ENCODE measurements around the gene ZNF540.
"Not testable (repeated sequence)": the region's sequence is repeated elsewhere in the genome, so short reads cannot be mapped to it uniquely, and the experiment has no call there.

Gene ZNF540

GRCh38 chr19:37594304-37594981 lies at the start of gene ZNF540, which contains the start of gene ZNF571:
ZNF540 (plus strand) TSS chr19:37594876; CDS start chr19:37598448, 3,572 bp downstream.
ZNF571 (minus strand) TSS chr19:37594792; CDS start chr19:37586676, 8,116 bp downstream.
- peak; percentile 100 for DNase-seq

DNA sequence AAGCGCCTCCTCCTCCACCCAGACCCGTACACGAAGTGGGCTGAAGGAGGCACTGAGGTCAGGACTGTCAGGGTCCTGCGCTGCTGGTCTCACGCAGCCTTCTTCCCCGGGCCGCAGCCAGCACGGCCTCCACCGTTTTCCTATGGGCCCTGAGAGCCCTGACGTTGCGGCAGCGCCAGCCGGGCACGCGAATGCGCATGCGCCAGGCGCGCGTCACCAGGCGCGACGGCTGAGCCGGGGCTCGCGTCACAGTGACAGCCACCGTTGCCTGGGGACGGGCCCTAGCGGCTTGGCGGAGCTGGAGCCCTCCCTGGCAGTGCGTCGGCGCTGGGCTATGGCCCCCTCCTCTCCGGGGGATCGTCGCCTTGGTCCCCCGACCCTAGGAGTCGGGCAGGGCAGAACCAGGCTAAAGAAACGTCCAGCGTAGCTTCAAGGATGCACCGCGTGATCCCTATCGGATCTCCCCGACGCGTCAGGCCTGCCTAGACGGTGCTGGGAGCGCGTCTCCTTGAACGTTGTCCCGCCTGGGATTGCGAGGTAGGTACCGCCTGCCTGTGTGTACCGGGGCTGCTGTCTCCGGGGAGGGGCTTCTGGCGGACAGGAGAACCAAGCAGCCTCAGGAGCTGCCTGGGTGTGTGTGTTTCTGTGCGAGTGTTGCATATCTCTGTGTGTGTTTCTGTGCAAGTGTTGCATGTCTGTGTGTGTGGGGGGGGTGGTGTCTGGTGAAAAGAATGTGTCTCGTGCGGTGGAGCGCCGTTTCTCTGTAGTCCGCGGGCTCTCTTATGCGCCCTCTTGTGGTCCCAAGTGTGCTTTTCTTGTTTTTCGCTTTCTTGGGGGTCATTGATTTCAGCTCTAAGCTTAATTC lies 43.3 kb upstream of the ZNF540 start:
- DNase-seq, result peak; percentile 29

GRCh38 chr19:37563518-37563917 lies 31.2 kb upstream of the ZNF540 start:
- DNase-seq, result no peak

DNA sequence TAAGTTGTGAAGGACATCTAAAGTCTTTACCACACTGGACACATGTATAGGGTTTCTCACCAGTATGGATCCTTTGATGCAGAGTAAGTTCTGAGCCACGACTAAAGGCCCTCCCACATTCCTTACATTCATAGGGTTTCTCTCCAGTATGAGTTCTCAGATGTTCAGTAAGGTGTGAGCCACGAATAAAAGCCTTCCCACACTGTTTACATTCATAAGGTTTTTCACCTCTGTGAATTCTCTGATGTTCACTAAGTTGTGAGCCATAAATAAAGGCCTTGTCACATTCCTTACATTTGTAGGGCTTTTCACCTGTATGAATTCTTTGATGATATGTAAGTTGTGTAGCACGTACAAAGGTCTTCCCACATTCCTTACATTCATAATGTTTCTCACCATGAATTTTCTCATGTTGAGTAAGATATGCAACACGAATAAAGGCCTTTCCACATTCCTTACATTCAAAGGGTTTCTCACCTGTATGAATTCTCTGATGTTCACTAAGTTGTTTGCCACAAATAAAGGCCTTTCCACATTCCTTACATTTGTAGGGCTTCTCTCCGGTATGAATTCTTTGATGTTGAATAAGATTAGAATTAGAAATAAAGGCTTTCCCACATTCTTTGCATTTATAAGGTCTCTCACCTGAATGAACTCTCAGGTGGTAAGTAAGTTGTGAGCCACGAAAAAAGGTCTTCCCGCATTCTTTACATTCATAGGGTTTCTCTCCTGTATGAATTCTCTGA lies 29.9 kb upstream of the ZNF540 start:
- DNase-seq, result no peak

DNA sequence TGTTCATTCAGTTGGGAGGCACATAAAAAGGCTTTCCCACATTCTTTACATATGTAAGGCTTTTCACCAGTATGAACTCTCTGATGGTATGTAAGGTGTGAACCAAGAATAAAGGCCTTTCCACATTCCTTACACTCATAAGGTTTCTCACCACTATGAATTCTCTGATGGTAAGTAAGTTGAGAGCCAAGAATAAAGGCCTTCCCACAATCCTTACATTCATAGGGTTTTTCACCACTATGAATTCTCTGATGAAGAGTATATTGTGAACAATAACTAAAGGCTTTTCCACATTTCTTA lies 29.4 kb upstream of the ZNF540 start:
- no peak for DNase-seq

DNA sequence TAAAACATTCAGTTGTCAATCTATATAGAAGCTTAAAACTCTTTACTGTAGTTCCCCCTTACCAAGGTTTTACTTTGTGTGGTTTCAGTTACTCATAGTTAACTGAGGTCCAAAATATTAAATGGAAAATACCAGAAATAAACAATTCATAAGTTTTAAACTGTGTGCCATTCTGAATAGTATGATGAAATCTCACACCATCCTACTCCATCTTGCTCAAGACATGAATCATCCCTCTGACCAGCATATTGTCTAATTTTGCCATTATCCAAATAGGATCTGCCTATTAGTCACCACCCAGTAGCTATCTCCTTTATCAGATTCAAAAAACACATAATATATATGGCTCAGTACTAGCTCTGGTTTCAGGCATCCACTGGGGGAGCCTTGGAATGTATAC lies 22.5 kb upstream of the ZNF540 start:
- no peak for DNase-seq

- DNase-seq, result no peak
Measured at GRCh38 chr19:37583340-37583739, 11.3 kb upstream of the ZNF540 start.

DNA sequence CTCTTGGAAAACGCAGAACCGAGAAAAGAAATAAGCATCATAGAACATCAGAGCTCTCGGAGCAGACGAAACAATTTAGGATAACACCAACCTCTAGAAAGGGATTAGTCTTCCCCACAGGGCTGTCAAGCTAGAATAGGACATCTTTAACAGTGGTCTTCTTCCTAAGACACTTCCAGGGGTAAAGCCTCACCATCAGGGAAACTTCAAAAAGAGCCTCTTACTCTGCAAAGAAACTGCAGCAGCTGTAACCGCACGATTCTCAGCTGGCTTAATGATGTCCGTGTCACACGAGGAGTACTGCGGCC lies 726 bp upstream of the ZNF540 start:
- no peak for DNase-seq

GRCh38 chr19:37594982-37595382 lies 306 bp downstream of the ZNF540 start:
- peak; percentile 95 for DNase-seq

DNA sequence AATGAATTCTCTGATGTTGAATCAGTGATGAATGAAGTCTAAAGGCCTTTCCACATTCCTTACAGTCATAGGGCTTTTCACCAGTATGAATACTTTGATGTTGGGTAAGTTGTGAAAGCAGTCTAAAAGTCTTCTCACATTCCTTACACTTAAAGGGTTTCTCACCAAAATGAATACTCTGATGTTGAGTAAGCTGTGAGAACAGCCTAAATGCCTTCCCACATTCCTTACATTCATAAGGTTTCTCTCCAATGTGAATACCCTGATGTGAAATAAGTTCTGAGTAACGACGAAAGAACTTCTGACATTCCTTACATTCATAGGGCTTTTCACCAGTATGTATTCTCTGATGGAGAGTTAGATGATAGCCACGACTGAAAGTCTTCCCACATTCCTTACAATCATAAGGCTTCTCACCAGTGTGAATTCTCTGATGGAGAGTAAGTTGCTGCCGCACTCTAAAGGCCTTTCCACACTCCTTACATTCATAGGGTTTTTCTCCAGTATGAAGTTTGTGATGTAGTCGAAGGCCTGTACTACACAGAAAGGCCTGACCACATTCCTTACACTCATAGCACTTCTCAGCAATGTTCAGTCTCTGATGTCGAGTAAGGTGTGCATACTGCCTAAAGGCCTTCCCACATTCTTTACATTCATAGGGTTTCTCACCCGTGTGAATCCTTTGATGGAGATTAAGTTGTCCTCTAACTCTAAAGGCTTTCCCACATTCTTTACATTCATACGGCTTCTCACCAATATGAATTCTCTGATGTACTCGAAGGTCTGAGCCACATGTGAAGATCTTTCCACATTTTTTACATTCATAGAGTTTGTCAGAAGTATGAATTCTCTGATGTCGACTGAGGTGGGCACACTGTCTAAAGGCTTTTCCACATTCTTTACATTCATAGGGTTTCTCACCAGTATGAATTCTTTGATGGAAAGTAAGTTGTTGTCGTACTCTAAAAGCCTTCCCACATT lies 40.7 kb downstream of the ZNF540 start:
- DNase-seq, result no peak

DNA sequence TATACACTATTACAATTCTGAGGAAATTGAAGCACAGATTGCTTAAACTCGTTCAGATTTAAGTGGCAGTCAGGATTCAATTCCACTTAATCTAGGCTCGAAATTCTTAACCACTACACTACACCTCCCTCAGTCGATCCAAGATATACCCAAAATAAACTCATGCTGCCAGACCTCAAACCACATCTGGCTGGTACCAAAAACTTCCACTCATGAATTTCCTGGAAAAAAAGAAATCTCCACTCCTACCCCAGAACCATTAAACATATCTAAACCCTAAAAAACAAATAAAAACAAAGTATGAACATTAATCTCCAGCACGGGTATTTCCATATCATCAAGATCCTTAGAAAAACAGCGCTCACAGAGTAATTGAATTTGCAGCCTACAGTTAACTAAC lies 59.4 kb downstream of the ZNF540 start:
- no peak for DNase-seq

- DNase-seq, result peak; percentile 90
Measured at GRCh38 chr19:37654629-37655300, 60.1 kb downstream of the ZNF540 start.

DNA sequence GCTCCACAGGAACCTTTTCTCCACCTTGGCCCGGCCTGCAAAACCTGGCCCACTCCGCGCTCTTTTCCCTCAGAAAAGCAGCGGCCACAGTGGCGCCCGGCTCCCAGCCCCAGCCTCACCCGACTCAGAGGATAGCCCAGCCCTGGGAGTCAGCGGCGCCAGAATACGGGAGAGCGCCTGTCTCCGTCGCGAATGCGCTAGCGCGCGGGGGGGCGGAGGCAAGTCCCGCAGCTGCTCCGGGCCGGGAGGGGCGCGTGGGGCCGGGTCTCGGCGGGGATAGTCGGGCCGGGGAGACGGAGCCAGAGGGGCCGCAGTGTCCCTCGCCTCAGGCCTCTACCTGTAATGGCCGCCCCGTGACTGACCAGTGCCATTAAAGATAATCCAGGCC lies 60.6 kb downstream of the ZNF540 start, which contains the start of gene ZFP30:
TSS of gene ZFP30 (minus strand) at position 165 of the 388 bp plus-strand sequence. CDS start 7,643 bp downstream, outside the sequence.
- DNase-seq, result peak; percentile 100

- peak; percentile 100 for DNase-seq
Measured at GRCh38 chr19:37655689-37656371, 61.2 kb downstream of the ZNF540 start.

DNA sequence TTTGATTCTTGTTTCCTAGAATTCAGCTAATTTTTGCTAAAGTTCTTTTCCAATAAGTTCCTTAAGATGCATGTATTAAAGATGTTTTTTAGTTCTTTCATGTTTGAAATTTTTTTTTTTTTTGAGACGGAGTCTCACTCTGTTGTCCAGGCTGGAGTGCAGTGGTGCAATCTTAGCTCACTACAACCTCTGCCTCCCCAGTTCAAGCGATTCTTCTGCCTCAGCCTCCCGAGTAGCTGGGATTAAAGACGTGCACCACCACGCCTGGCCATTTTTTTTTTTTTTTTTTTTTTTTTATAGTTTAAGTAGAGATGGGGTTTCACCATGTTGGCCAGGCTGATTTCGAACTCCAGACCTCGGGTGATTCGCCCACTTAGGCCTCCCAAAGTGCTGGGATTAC lies 62.5 kb downstream of the ZNF540 start:
- DNase-seq, result not testable (repeated sequence)
